MCF 10A (cell line): ENCODE data around the gene OR4A5. TPM values are rescaled to one million over a fixed set of nuclear protein-coding genes. Genes with fewer than 3 reads are reported as not detected.
"Not testable (repeated sequence)": the region's sequence is repeated elsewhere in the genome, so short reads cannot be mapped to it uniquely, and the experiment has no call there.

Experiments used
- Bru-seq: library from RNA; stranded (reverse); fragments of 400-500 nt; gene quantifications from one replicate; lab custom pipeline; 2021; lab: Mats Ljungman, UMichigan
- BruChase-seq, 2 experiments: library from RNA; stranded (reverse); fragments of 400-500 nt; gene quantifications; one replicate each; lab custom pipeline; 2021; lab: Mats Ljungman, UMichigan
- BruUV-seq: library from RNA; stranded (reverse); fragments of 400-500 nt; replicated peaks from 2 replicates; lab custom pipeline; 2021; lab: Mats Ljungman, UMichigan
- CTCF ChIA-PET: fragments of 300-600 bp; sonication (Branson Sonifier 250); formaldehyde crosslinking; extraction: SDS; loops from one replicate; lab custom pipeline; 2021; ENCODE audit warnings: antibody characterized with exemption, inconsistent platforms; lab: Yijun Ruan, JAX
- POLR2A ChIA-PET: fragments of 300-600, 350-650 bp; sonication (Branson Sonifier 250); formaldehyde crosslinking; extraction: SDS; loops from one replicate; lab custom pipeline; 2020; ENCODE audit warnings: antibody characterized with exemption, inconsistent platforms; lab: Yijun Ruan, JAX
- DNase-seq: peaks from one replicate; pipeline ENCODE4 v3.0.0-alpha.2; 2018; ENCODE audit not compliant: unreplicated experiment
- H3K27ac Mint-ChIP-seq: one replicate; pipeline ENCODE4 v1.8.0; 2022; ENCODE audit warnings: mild to moderate bottlenecking, low read depth, mixed read lengths; ENCODE audit not compliant: unreplicated experiment
- H3K27me3 Mint-ChIP-seq: one replicate; pipeline ENCODE4 v1.8.0; 2022; ENCODE audit warnings: mixed read lengths; ENCODE audit not compliant: insufficient read depth, unreplicated experiment
- H3K36me3 Mint-ChIP-seq: one replicate; pipeline ENCODE4 v1.8.0; 2022; ENCODE audit warnings: mild to moderate bottlenecking, moderate library complexity, mixed read lengths; ENCODE audit not compliant: insufficient read depth, unreplicated experiment
- H3K4me1 Mint-ChIP-seq: one replicate; pipeline ENCODE4 v1.8.0; 2022; ENCODE audit warnings: mixed read lengths; ENCODE audit not compliant: insufficient read depth, unreplicated experiment
- H3K4me3 Mint-ChIP-seq: one replicate; pipeline ENCODE4 v1.8.0; 2022; ENCODE audit warnings: mild to moderate bottlenecking, moderate library complexity, mixed read lengths; ENCODE audit not compliant: unreplicated experiment
- H3K9me3 Mint-ChIP-seq: one replicate; pipeline ENCODE4 v1.8.0; 2022; ENCODE audit warnings: mixed read lengths; ENCODE audit not compliant: unreplicated experiment
- intact Hi-C: fragments of 100-400 bp; cut with micrococcal nuclease; formaldehyde crosslinking; loops from 2 replicates; pipeline ENCODE4 v1.14.1; 2022
- long read RNA-seq: library from polyadenylated mRNA; stranded (forward); transcript quantifications from one replicate; pipeline ENCODE4 v2.0.0, GENCODE V29; 2022
- total RNA-seq: library from RNA; stranded (reverse); gene quantifications from 2 replicates; pipeline ENCODE4 v1.2.3, GENCODE V29; 2022

Gene OR4A5, protein sequence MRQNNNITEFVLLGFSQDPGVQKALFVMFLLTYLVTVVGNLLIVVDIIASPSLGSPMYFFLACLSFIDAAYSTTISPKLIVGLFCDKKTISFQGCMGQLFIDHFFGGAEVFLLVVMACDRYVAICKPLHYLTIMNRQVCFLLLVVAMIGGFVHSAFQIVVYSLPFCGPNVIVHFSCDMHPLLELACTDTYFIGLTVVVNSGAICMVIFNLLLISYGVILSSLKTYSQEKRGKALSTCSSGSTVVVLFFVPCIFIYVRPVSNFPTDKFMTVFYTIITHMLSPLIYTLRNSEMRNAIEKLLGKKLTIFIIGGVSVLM
- not detected in 2 replicates for total RNA-seq
- Bru-seq, nascent RNA: not detected
- not detected for BruChase-seq, experiment 1, labeled RNA remaining after a 6-hour chase
- not detected for BruChase-seq, experiment 2, labeled RNA remaining after a 2-hour chase
- long read RNA-seq: 0 reads

DNA sequence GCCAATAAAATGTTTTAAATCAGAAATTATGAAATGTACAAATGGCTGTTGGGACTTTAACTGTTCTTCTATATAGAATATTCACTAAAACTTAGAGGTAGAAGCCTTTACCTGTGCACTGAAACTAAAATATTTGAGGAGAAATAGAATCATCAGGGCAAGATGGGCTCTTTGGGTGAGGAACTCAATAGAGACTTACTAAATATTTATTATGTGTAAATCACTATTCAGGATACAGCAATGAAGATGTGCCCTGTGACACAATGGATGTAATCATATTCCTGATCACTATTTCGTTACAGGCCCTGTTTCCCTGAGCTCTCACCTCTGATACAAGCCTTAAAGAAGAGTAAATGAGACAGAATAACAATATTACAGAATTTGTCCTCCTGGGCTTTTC is at the start of gene OR4A5:
TSS of gene OR4A5 (plus strand) at position 301 of the 400 bp plus-strand sequence. CDS start at position 354, 53 bp downstream.
- CTCF ChIA-PET, H3K27me3 Mint-ChIP-seq, H3K4me1 Mint-ChIP-seq, H3K27ac Mint-ChIP-seq, H3K4me3 Mint-ChIP-seq, BruUV-seq, POLR2A ChIA-PET, intact Hi-C loops, DNase-seq, H3K36me3 Mint-ChIP-seq: not testable (repeated sequence)
- peaks cover 23% of the 10 kb centered on the region for H3K9me3 Mint-ChIP-seq

DNA sequence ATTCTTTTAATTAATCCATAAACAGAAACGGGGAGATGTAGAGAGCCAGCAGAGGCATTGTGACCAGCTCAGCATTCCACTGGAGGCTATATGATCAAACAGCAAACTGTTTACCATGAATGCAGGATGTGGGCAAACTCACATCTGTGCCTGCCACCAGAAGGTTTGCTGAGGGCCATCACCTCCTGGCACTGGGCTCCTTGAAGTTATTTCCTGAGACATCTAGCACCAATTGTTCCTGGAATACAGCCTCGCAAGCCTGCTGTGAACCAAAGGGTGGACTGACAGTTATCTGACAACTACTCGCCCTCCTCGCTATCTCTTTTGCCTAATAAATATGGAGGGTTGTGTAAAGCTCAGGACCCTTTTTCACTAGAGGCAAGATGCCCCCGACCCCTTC is 13.5 kb downstream of the OR4A5 start:
- H3K4me3 Mint-ChIP-seq, H3K27ac Mint-ChIP-seq, DNase-seq, H3K36me3 Mint-ChIP-seq, POLR2A ChIA-PET, BruUV-seq, intact Hi-C loops, CTCF ChIA-PET, H3K4me1 Mint-ChIP-seq, H3K9me3 Mint-ChIP-seq, H3K27me3 Mint-ChIP-seq: not testable (repeated sequence)

Other genes with a start within 250 kb of the OR4A5 start
- gene OR4C46, start 102.8 kb upstream of the OR4A5 start, total RNA-seq: not detected in 2 replicates